Fibroblast of skin of abdomen (primary cell): ENCODE data around the gene L3MBTL3. TPM values are rescaled to one million over a fixed set of nuclear protein-coding genes. Genes with fewer than 3 reads are reported as not detected.

ENCODE experiments used
- DNase-seq: peaks from one replicate; pipeline ENCODE4 v3.0.0-alpha.2; 2013
- polyA plus RNA-seq, 2 experiments: library from polyadenylated mRNA; unstranded; fragments of 120-200 nt; gene quantifications; one replicate each; pipeline ENCODE4 v1.2.1, GENCODE V29; 2013; ENCODE audit not compliant: insufficient read length in 2 of 2

Gene L3MBTL3
- polyA plus RNA-seq (2013, experiment 1 of 2; ENCODE audit: insufficient read length) = 10.9 TPM
- polyA plus RNA-seq (2013, experiment 2 of 2; ENCODE audit: insufficient read length) = 11.6 TPM

- peak; percentile 87 for DNase-seq
Measured at GRCh38 chr6:130018292-130018743, at the start of gene L3MBTL3. Gene L3MBTL3, plus strand, starts transcription at chr6:130018581. Its CDS starts 24,119 bp downstream, at chr6:130042700.

- DNase-seq = no peak
Measured at GRCh38 chr6:129969064-129969463, 49.3 kb upstream of the L3MBTL3 start.

DNA sequence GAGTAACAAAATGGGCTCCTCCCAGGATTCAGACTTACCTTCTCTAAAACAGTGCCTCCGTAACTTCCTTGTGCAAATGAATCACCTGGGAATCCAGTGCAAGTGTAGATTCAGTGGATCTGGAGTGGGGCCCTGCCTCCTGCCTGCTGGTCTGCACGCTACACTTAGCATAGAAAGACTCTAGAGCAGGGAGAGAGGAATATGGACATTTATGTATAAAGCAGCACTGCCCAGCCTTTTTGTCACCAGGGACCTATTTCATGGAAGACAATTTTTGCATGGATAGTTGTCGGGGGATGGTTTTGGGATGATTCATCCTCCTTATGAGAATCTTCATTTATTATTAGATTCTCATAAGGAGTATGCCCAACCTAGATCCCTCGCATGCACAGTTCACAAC, 42.3 kb upstream of the L3MBTL3 start:
- no peak for DNase-seq

GRCh38 chr6:129978148-129978916, 40.0 kb upstream of the L3MBTL3 start:
- no peak for DNase-seq

DNA sequence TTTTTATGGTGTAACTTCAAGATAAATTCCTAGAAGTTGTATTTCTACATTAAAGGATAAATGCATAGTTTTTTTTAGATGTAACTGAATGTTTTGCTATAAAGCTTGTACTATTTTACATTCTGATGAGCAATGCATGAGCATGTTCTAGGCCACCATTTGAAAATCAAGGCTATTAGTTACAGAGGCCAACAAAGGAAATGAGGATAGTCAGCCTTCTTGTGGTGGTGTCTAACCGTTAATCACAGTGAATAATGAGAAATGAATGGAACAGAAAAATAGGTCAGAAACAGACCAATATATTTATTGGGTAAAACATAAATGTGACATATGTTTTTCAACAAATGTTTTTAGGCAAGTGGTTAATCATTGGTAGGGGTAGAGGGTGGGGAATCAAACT, 37.6 kb upstream of the L3MBTL3 start:
- DNase-seq = no peak

GRCh38 chr6:129981598-129981997, 36.8 kb upstream of the L3MBTL3 start:
- DNase-seq = peak; percentile 8

DNA sequence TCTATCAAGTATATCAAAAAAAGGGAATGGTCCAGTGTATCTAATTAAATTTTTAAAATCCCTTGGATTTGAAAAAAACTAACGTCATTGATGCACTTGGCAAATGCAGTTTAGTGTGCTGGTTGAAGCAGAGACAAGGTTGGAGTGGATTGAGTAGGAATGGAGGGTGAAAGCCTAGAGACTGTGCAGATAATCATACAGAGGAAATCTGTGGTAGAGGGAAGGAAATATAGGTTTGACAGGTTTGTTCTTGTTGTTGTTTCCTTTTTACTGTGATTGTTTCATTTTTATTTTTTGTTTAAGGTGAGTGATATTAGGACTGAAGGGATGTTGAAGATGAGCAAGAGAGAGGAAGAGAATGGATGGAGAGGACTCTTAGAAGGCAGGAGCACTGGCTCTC, 29.0 kb upstream of the L3MBTL3 start:
- no peak for DNase-seq

DNA sequence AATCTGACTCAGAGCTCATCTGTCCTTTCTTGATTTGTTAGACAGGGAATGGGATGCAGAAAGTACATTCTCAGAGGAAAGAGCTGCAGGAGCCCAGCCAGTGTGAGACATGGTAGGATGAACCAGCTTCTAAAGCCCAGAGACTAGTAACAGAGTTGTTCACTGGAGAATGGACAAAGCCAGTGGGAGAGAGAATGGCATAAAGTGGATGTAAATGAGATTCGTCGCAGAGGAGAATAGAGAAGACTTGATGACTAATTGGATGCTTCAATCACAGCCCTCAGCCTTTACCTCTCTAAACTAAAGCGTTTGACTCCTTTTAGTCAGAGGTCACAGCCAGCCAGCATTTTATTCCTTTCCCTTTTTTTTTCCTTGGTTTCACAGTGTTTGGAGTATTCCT, 25.5 kb upstream of the L3MBTL3 start:
- no peak for DNase-seq

DNA sequence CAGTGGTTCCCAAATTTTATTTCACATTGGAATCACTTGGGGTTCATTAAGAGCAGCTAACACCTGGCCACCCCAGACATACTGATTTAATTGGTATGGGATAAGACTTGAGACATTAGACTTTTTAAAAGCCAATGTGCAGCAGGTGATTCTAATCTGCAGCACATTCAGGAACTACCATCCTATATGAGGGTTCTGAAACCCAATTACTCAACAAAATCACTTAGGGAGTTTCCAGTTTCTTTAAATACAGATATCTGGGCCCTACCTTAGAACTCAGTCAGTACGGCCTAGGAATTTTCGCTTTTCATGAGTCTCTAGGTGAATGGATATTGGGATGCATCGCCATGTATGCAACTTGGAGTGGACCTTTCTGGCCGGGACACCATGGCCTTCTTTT, 24.0 kb upstream of the L3MBTL3 start:
- no peak for DNase-seq

GRCh38 chr6:129996387-129996786, 22.0 kb upstream of the L3MBTL3 start:
- peak; percentile 23 for DNase-seq

DNA sequence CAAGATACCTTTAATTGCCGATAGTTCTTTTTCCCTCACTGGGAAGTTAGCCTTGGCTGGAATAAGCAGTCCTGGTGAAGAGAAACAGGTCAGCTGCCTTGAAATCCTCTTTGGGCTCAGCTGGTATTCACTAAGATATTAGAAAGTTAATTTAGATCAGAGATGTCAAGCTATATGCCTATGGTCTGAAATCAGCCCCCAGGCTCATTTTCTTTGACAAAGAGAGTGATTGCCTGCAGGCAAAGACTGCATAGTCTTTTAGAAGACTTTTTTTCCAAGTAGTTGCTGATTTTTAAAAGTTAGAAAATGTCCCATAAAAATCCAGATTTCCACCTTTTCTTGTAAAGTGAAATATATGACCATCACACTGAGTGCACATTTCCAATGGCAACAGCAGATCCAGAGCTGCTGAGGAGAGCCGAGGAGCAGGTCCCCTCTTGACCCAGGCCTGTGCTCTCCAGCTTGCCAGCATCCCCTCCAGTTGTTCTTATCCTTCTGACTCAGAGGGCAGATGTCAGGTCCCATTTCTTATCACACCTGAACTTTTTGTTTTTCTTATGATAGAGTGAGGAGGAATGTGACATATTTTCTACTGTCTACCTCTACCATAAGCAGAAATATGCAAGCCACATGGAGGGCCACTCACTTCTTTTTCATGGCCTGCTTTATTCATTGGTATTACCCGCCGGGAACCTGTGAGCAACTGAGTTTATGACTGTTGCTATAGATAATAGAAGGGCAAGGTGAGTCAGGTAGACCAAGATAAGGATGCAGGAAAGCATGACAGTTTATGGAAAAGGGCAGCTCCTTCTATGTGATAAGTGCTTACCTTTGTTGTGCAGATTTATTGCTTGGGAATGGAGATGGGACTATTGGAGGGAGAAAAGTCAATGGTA, 17.6 kb upstream of the L3MBTL3 start:
- DNase-seq = no peak

GRCh38 chr6:130008236-130008873, 10.0 kb upstream of the L3MBTL3 start:
- DNase-seq = no peak

DNA sequence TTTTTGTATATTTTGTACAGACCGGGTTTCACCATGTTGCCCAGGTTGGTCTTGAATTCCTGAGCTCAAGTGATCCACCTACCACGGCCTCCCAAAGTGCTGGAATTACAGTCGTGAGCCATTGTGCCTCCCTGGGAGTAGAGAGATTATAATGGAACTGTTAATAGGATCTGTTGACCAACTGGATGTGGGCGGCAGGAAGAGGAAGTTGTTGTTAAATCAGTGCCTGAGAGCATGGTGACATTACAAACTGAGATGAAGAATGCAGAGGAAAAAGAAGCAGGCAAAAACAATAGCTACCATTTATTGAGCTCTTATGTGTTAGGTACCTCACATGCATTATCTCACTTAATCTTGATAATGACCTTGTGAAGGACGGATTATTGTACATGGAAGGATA, 9.2 kb upstream of the L3MBTL3 start:
- DNase-seq = no peak

GRCh38 chr6:130010387-130010786, 8.0 kb upstream of the L3MBTL3 start:
- no peak for DNase-seq

- no peak for DNase-seq
Measured at GRCh38 chr6:130012728-130013127, 5.7 kb upstream of the L3MBTL3 start.

DNA sequence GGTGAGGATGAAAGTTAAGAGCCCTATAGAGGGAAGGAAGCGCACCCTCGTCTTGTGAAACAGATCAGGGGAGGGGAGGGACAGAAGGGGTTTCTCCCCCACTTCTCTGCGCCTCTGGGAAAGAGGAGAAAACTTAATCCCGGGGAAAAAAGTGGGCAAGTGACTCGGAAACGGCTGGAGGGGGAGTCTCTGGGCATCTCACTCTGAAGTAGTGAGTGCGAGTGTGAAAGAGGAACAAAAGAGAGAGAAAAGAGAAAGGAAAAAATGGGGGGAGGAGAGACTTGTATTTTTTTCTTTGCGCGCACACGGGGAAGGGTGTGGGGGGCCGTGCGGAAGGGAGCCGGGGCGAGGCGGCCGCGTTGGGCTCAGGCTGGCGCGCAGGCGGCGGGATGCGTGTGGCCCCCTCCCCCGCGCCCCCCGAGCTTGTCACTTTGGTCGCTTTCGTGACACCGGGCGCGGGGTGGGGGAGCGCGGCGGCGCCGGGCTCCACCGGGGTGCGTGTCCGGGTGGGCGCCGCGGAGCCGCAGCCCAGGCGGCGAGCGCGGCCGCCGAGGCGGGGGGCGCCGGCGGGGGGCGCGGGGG, 454 bp downstream of the L3MBTL3 start:
- DNase-seq = no peak

GRCh38 chr6:130019326-130020072, 1.1 kb downstream of the L3MBTL3 start:
- peak; percentile 43 for DNase-seq

- no peak for DNase-seq
Measured at GRCh38 chr6:130020073-130020906, 1.9 kb downstream of the L3MBTL3 start.

GRCh38 chr6:130020907-130021629, 2.7 kb downstream of the L3MBTL3 start:
- DNase-seq = peak; percentile 89

GRCh38 chr6:130026859-130027258, 8.5 kb downstream of the L3MBTL3 start:
- DNase-seq = peak; percentile 15
